T-helper 1 cell (primary cell): ENCODE results near the gene CADM1.
A peak's percentile ranks its signal among the peaks of the same experiment; 100 is the strongest.

Experiments used
- DNase-seq, 5 donors: peaks; one replicate each; pipeline ENCODE4 v3.0.0-alpha.2; 2012 to 2020

The CADM1 gene

GRCh38 chr11:115515647-115516395 lies 11.6 kb upstream of the CADM1 start:
- no peak for DNase-seq

- DNase-seq, result no peak
These were observed 2.9 kb upstream of the CADM1 start for GRCh38 chr11:115506954-115507675.

- DNase-seq, result no peak
These were observed 960 bp upstream of the CADM1 start for GRCh38 chr11:115505175-115505574.

GRCh38 chr11:115503886-115504275 lies 334 bp downstream of the CADM1 start:
- no peak for DNase-seq

GRCh38 chr11:115503083-115503885 lies 931 bp downstream of the CADM1 start:
- peak in 2 of 5 donors; percentile 20 to 39 for DNase-seq

GRCh38 chr11:115502636-115503082 lies 1.6 kb downstream of the CADM1 start:
- DNase-seq, result no peak

GRCh38 chr11:115501893-115502589 lies 2.2 kb downstream of the CADM1 start:
- peak in 1 of 5 donors; percentile 2 for DNase-seq

GRCh38 chr11:115501502-115501892 lies 2.7 kb downstream of the CADM1 start:
- DNase-seq, result no peak

GRCh38 chr11:115500547-115501501 lies 3.4 kb downstream of the CADM1 start:
- no peak for DNase-seq

GRCh38 chr11:115499891-115500290 lies 4.3 kb downstream of the CADM1 start:
- DNase-seq, result no peak

GRCh38 chr11:115499241-115499799 lies 4.9 kb downstream of the CADM1 start:
- DNase-seq, result no peak

- no peak for DNase-seq
These were observed 5.9 kb downstream of the CADM1 start for GRCh38 chr11:115498354-115498753.

- DNase-seq, result no peak
These were observed 6.9 kb downstream of the CADM1 start for GRCh38 chr11:115497303-115497702.

- DNase-seq, result no peak
These were observed 7.3 kb downstream of the CADM1 start for GRCh38 chr11:115496892-115497291.

- DNase-seq, result no peak
These were observed 10.3 kb downstream of the CADM1 start for GRCh38 chr11:115493905-115494304.

- no peak for DNase-seq
These were observed 10.7 kb downstream of the CADM1 start for GRCh38 chr11:115493488-115493887.

- DNase-seq, result no peak
These were observed 14.7 kb downstream of the CADM1 start for GRCh38 chr11:115489466-115489865.

GRCh38 chr11:115488945-115489344 lies 15.3 kb downstream of the CADM1 start:
- no peak for DNase-seq

- no peak for DNase-seq
These were observed 22.7 kb downstream of the CADM1 start for GRCh38 chr11:115481528-115481927.

- no peak for DNase-seq
These were observed 23.6 kb downstream of the CADM1 start for GRCh38 chr11:115480611-115481010.

GRCh38 chr11:115477410-115477809 lies 26.8 kb downstream of the CADM1 start:
- no peak for DNase-seq
